A673 (cell line): ENCODE results near the gene ANKRD40. TPM values are rescaled to one million over a fixed set of nuclear protein-coding genes. Genes with fewer than 3 reads are reported as not detected.

Experiments used
- Bru-seq: library from RNA; stranded (reverse); fragments of 400-500 nt; gene quantifications from one replicate; lab custom pipeline; 2021; lab: Mats Ljungman, UMichigan
- BruChase-seq, 2 experiments: library from RNA; stranded (reverse); fragments of 400-500 nt; gene quantifications; one replicate each; lab custom pipeline; 2021; lab: Mats Ljungman, UMichigan
- BruUV-seq: library from RNA; stranded (reverse); fragments of 400-500 nt; replicated peaks from 2 replicates; lab custom pipeline; 2021; lab: Mats Ljungman, UMichigan
- CTCF ChIA-PET: fragments of 300-600 bp; sonication (Branson Sonifier 250); formaldehyde crosslinking; loops from one replicate; lab custom pipeline; 2022; ENCODE audit warnings: antibody characterized with exemption; lab: Charles Lee
- POLR2A ChIA-PET: fragments of 300-600 bp; sonication (Branson Sonifier 250); formaldehyde crosslinking; loops from one replicate; lab custom pipeline; 2022; ENCODE audit warnings: antibody characterized with exemption; ENCODE audit not compliant: low non-redundant PET; lab: Charles Lee
- DNase-seq: peaks from one replicate; pipeline ENCODE4 v3.0.0-alpha.2; 2015; ENCODE audit warnings: low spot score
- H3K27ac ChIP-seq: fragments of 200-600 bp; sonication (generic); 2 replicates; pipeline ENCODE4 v1.5.1; 2016; ENCODE audit warnings: mixed run types, low read depth, mild to moderate bottlenecking, mixed read lengths, antibody characterized with exemption, low read length; ENCODE audit not compliant: poor library complexity, severe bottlenecking
- H3K27me3 ChIP-seq: fragments of 200-600 bp; sonication (generic); replicated peaks from 2 replicates; pipeline ENCODE4 v1.6.1; 2017; ENCODE audit warnings: mixed run types, low read depth, mild to moderate bottlenecking, mixed read lengths, antibody characterized with exemption, low read length; ENCODE audit not compliant: insufficient read depth, poor library complexity
- H3K36me3 ChIP-seq: fragments of 200-600 bp; sonication (generic); 2 replicates; pipeline ENCODE4 v1.6.1; 2016; ENCODE audit warnings: mixed run types, mild to moderate bottlenecking, mixed read lengths, antibody characterized with exemption, low read length; ENCODE audit not compliant: insufficient read depth, poor library complexity, severe bottlenecking
- H3K4me1 ChIP-seq: fragments of 200-600 bp; sonication (generic); 2 replicates; pipeline ENCODE4 v1.6.1; 2017; ENCODE audit warnings: mixed run types, mild to moderate bottlenecking, mixed read lengths, antibody characterized with exemption, low read length; ENCODE audit not compliant: insufficient read depth, poor library complexity, severe bottlenecking
- H3K4me3 ChIP-seq: fragments of 200-600 bp; sonication (generic); 2 replicates; pipeline ENCODE4 v1.5.1; 2016; ENCODE audit warnings: low read depth, mixed run types, mild to moderate bottlenecking, mixed read lengths, low read length; ENCODE audit not compliant: poor library complexity, severe bottlenecking
- H3K9me3 ChIP-seq: fragments of 200-600 bp; sonication (generic); 2 replicates; pipeline ENCODE4 v1.6.1; 2016; ENCODE audit warnings: mixed run types, low read depth, mild to moderate bottlenecking, mixed read lengths, antibody characterized with exemption, low read length; ENCODE audit not compliant: poor library complexity, severe bottlenecking
- CTCF ChIP-seq: fragments of 300-800, 200-600 bp; sonication (generic); conservative IDR thresholded peaks from 2 replicates; pipeline ENCODE4 v1.5.1; 2017; ENCODE audit warnings: low read depth, mild to moderate bottlenecking, antibody characterized with exemption, low read length, moderate library complexity, mixed read lengths
- EZH2 ChIP-seq: fragments of 200-600 bp; sonication (generic); IDR thresholded peaks from 2 replicates; pipeline ENCODE4 v1.6.1; 2017; ENCODE audit warnings: borderline replicate concordance, low read depth, mild to moderate bottlenecking, mixed read lengths, antibody characterized with exemption, low read length; ENCODE audit not compliant: poor library complexity, severe bottlenecking
- intact Hi-C: fragments of 100-400 bp; cut with micrococcal nuclease; formaldehyde crosslinking; loops from one replicate; pipeline ENCODE4 v1.10.0; 2022; ENCODE audit not compliant: unreplicated experiment
- long read RNA-seq: library from polyadenylated mRNA; stranded (forward); transcript quantifications from one replicate; pipeline ENCODE4 v2.0.0, GENCODE V29; 2022
- total RNA-seq: library from RNA; stranded (reverse); gene quantifications from 2 replicates; pipeline ENCODE4 v1.2.3, GENCODE V29; 2021

ANKRD40 gene
- total RNA-seq (54.2 and 61.3 TPM in 2 replicates), Bru-seq, nascent RNA (percentile 91 among the genes with signal in this experiment), BruChase-seq, experiment 1, labeled RNA remaining after a 2-hour chase (percentile 98 among the genes with signal in this experiment), BruChase-seq, experiment 2, labeled RNA remaining after a 6-hour chase (percentile 97 among the genes with signal in this experiment)
- long read RNA-seq, full-length matches to known transcripts: 28 of 33 reads
- long read RNA-seq, partial matches to known transcripts: 3 of 33 reads
- long read RNA-seq, other reads (novel, unspliced or antisense): 2 of 33 reads

DNA sequence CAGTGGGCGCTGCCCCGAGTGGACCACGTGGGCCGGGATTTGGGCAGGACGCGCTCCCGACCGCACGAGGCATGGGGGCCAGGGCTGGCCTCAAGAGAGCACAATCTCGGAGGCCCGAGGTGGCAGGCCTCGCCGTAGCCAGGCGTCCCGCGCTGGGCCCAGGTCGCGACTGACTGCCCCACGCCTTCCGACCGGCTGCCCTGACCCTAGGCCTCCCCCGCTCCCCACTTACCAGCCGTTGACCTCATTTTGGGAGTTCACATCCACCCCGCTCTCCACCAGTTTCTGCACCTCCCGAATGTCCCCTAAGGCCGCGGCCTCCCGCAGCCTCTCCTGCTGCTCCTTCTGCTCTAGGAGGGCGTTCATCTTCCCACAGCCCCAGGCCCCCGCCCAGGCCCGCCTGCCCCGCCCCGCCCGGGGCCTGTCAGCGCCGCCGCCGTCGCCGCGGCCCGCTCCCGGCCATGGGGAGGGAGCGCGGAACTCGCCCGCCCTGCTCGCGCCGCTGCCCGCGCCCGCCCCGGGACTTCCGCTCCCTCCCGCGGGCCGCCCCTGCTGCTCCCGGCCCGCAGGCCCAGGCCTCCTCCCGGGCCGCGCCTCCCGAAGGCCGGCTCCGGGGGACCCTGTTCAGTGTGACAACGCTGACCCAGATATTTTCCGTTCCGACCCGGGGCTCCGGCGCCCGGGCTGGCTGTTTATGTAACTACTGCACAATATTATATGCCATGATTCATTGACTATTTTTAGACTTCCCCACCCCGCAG lies at the start of gene ANKRD40:
Gene ANKRD40 (minus strand): TSS at position 626 of the 761 bp plus-strand sequence. CDS start 260 bp downstream, at position 366.
- DNase-seq: peak; percentile 96
- peaks cover 6% of the 10 kb centered on the region for H3K4me1 ChIP-seq
- H3K27me3 ChIP-seq: no peaks in the 10 kb centered on the region
- TSS peak; percentile 53 for BruUV-seq
- H3K4me3 ChIP-seq: peak within 1 kb of the TSS; percentile 66
- intact Hi-C loops: no loop called here
- POLR2A ChIA-PET: interaction anchor here (0.6 to 1.1 kb wide), 3 partner anchors 10 to 458 kb away, joined by 3 to 12 read pairs (median 4); partner anchors contain the start of genes NME2 and TOB1
- TF ChIP-seq EZH2 (no peak), CTCF (no peak)
- peaks cover 4% of the 10 kb centered on the region for H3K36me3 ChIP-seq
- no peaks in the 10 kb centered on the region for H3K9me3 ChIP-seq
- CTCF ChIA-PET: no interaction called here
- H3K27ac ChIP-seq: peak within 1 kb of the TSS; percentile 87

DNA sequence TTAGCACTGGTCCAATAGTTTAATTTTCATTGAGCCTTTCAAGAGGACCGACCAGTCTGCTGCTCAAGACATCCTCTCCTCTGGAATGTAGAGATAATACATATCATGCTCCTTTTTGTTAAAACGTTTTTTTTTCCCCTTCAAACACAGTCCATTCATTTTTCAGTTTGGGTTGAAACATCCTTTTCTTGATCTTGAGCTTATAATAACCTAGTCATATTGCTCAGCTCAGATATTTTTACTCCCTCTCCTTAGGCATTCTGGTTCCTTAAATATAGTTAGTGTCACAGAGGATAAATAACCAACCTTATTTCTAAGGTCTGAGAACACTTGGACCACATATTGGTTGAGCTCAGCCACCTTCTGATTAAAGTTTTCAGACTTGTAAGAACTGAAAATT lies 46.8 kb upstream of the ANKRD40 start:
- no peak for DNase-seq
- H3K27me3 ChIP-seq: no peaks in the 10 kb centered on the region
- no peaks in the 10 kb centered on the region for H3K9me3 ChIP-seq
- intact Hi-C loops: no loop called here
- TF ChIP-seq EZH2: no peak
- TF ChIP-seq CTCF: no peak
- H3K4me1 ChIP-seq: no peaks in the 10 kb centered on the region
- POLR2A ChIA-PET: no interaction called here
- peaks cover 69% of the 10 kb centered on the region for H3K36me3 ChIP-seq
- no TSS peak for BruUV-seq
- H3K27ac ChIP-seq: no peak overlapping the region
- H3K4me3 ChIP-seq: no peak overlapping the region
- CTCF ChIA-PET: no interaction called here

DNA sequence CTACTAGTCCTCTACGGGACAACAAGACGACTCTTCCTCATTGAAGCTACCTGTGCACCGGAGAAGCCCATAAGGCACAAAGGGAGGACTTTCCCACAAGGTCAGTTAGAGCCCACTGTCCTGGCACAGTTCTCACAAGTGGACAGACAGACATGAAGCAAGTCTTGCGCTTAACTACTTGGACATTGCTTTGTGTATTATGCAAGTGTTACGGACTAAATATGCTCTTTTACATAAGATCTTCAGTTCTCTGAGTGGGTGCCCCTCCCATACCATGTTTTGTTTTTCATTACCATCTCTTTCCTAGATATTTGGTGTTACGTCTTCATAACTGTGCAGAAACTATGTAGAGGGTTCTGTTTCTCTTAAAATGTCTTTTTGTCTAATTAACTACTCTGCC lies 41.5 kb upstream of the ANKRD40 start:
- H3K36me3 ChIP-seq: peaks cover 100% of the 10 kb centered on the region
- H3K27me3 ChIP-seq: no peaks in the 10 kb centered on the region
- TF ChIP-seq EZH2 (no peak), CTCF (no peak)
- H3K9me3 ChIP-seq: no peaks in the 10 kb centered on the region
- no peaks in the 10 kb centered on the region for H3K4me1 ChIP-seq
- DNase-seq: no peak
- H3K4me3 ChIP-seq: no peak overlapping the region
- intact Hi-C loops: no loop called here
- CTCF ChIA-PET: no interaction called here
- peak overlapping the region; percentile 1 for H3K27ac ChIP-seq
- BruUV-seq: no TSS peak
- POLR2A ChIA-PET: no interaction called here
